ENCODE results near the gene ARHGEF39. TPM values are rescaled to one million over a fixed set of nuclear protein-coding genes. Genes with fewer than 3 reads are reported as not detected.

The ARHGEF39 gene
- polyA plus RNA-seq, 1 donor (not counting 4 experiments of a cell fraction or from before 2014, with no cell fraction given), result 2.4 TPM

DNA sequence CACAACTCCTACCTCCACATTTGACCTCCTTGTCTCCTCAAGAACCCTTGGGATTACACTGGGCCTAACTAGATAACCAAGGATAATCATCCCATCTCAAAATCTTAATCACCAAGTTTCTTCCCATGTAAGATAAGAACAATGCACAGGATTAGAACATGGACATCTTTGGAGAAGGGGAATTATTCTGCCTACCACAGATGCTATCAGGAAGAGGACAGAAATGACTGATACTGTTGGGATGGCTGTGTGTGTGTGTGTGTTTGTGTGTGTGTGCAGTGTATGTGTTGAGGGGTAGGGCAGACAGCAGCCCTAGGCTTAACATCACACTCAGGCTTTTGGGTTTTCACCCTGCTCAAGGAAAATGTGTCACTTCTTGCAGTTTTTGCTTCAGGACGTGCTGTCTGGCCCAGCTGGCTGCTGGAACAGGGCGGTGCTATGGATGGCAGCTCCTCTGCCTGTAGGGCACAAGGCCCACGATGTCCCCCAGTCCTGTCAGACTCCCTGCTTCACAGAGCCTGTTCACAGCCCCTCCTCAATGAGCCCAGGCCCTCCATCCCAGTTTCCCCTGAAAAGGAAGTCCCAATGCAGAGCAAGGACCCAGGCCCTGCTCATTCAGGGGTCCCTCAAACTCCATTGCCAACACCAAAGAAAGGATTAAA lies 16.5 kb upstream of the ARHGEF39 start:
- no peak overlapping the region for H3K9ac ChIP-seq (ENCODE audit: control insufficient read depth, extremely low read depth, insufficient read depth, low read length)
- DNase-seq (ENCODE audit: low read depth, low spot score) (no peak), FAIRE-seq (peak; percentile 26)
- peaks cover 4 to 6% of the 10 kb centered on the region in 2 experiments for H3K36me3 ChIP-seq (ENCODE audit: control insufficient read depth in 2 of 2, extremely low read depth in 1 of 2, insufficient read depth in 2 of 2, low read length in 2 of 2)
- TF ChIP-seq, protein P1, sequence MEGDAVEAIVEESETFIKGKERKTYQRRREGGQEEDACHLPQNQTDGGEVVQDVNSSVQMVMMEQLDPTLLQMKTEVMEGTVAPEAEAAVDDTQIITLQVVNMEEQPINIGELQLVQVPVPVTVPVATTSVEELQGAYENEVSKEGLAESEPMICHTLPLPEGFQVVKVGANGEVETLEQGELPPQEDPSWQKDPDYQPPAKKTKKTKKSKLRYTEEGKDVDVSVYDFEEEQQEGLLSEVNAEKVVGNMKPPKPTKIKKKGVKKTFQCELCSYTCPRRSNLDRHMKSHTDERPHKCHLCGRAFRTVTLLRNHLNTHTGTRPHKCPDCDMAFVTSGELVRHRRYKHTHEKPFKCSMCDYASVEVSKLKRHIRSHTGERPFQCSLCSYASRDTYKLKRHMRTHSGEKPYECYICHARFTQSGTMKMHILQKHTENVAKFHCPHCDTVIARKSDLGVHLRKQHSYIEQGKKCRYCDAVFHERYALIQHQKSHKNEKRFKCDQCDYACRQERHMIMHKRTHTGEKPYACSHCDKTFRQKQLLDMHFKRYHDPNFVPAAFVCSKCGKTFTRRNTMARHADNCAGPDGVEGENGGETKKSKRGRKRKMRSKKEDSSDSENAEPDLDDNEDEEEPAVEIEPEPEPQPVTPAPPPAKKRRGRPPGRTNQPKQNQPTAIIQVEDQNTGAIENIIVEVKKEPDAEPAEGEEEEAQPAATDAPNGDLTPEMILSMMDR (optimal IDR thresholded peaks at IDR 0.05 in 1 of 3, IDR thresholded peaks at IDR 0.05 in 1 of 3, conservative IDR thresholded peaks at IDR 0.05 in 1 of 3; ENCODE audit: extremely low read depth in 1 of 3, insufficient read depth in 2 of 3, low read length in 3 of 3), result no peak
- TF ChIP-seq EZH2 (IDR thresholded peaks at IDR 0.05; ENCODE audit: low read length), result no peak
- H3K27me3 ChIP-seq (ENCODE audit: control insufficient read depth, extremely low read depth, insufficient read depth, low read length), result no peaks in the 10 kb centered on the region
- H3K4me1 ChIP-seq (ENCODE audit: control insufficient read depth, extremely low read depth, insufficient read depth, low read length), result no peaks in the 10 kb centered on the region
- no peaks in the 10 kb centered on the region for H4K20me1 ChIP-seq (ENCODE audit: control insufficient read depth, extremely low read depth, insufficient read depth, low read length)
- no peaks in the 10 kb centered on the region for H3K9me3 ChIP-seq (ENCODE audit: control insufficient read depth, low read depth, low read length)
- H3K4me3 ChIP-seq (ENCODE audit: control insufficient read depth in 2 of 3, extremely low read depth in 1 of 3, insufficient read depth in 2 of 3, low read depth in 1 of 3, low read length in 3 of 3), result no peak overlapping the region
- no peak overlapping the region for H3K27ac ChIP-seq (ENCODE audit: control insufficient read depth, insufficient read depth, low read length)
- H3K79me2 ChIP-seq (ENCODE audit: control insufficient read depth, insufficient read depth, low read length), result no peaks in the 10 kb centered on the region
- dilution Hi-C loops (cut with MboI; ENCODE audit: extremely low pct_ligation_motif_present, low sequenced_read_pairs), result no loop called here
- H3K9me1 ChIP-seq (ENCODE audit: control insufficient read depth, extremely low read depth, insufficient read depth, low read length), result no peaks in the 10 kb centered on the region
- H2AFZ ChIP-seq (ENCODE audit: control insufficient read depth, low read length), result no peak overlapping the region
- no peak overlapping the region for H3K4me2 ChIP-seq (ENCODE audit: control insufficient read depth, extremely low read depth, insufficient read depth, low read depth, low read length)

DNA sequence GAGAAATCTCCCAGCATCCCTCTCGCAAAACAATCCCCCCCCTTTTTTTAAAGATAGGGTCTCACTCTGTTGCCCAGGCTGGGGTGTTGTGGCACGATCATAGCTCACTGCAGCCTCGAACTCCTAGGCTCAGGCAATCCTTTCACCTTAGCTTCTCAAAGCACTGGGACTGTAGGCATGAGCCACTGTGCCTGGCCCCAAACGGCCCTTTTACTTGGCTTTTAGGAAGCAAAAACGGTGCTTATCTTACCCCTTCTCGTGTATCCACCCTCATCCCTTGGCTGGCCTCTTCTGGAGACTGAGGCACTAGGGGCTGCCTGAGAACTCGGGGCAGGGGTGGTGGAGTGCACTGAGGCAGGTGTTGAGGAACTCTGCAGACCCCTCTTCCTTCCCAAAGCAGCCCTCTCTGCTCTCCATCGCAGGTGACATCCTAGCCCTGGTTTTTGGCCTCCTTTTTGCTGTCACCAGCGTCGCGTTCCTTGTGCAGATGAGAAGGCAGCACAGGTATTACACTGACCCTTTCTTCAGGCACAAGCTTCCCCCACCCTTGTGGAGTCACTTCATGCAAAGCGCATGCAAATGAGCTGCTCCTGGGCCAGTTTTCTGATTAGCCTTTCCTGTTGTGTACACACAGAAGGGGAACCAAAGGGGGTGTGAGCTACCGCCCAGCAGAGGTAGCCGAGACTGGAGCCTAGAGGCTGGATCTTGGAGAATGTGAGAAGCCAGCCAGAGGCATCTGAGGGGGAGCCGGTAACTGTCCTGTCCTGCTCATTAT lies 15.5 kb upstream of the ARHGEF39 start:
- no peak overlapping the region for H3K9ac ChIP-seq (ENCODE audit: control insufficient read depth, extremely low read depth, insufficient read depth, low read length)
- DNase-seq (ENCODE audit: low read depth, low spot score) (no peak), FAIRE-seq (no peak)
- H3K4me3 ChIP-seq (ENCODE audit: control insufficient read depth in 2 of 3, extremely low read depth in 1 of 3, insufficient read depth in 2 of 3, low read depth in 1 of 3, low read length in 3 of 3), result no peak overlapping the region
- H3K9me3 ChIP-seq (ENCODE audit: control insufficient read depth, low read depth, low read length), result no peaks in the 10 kb centered on the region
- peaks cover 4 to 6% of the 10 kb centered on the region in 2 experiments for H3K36me3 ChIP-seq (ENCODE audit: control insufficient read depth in 2 of 2, extremely low read depth in 1 of 2, insufficient read depth in 2 of 2, low read length in 2 of 2)
- H3K4me1 ChIP-seq (ENCODE audit: control insufficient read depth, extremely low read depth, insufficient read depth, low read length), result no peaks in the 10 kb centered on the region
- H3K9me1 ChIP-seq (ENCODE audit: control insufficient read depth, extremely low read depth, insufficient read depth, low read length), result no peaks in the 10 kb centered on the region
- H3K4me2 ChIP-seq (ENCODE audit: control insufficient read depth, extremely low read depth, insufficient read depth, low read depth, low read length), result no peak overlapping the region
- no peaks in the 10 kb centered on the region for H3K79me2 ChIP-seq (ENCODE audit: control insufficient read depth, insufficient read depth, low read length)
- TF ChIP-seq, protein P1 (optimal IDR thresholded peaks at IDR 0.05 in 1 of 3, IDR thresholded peaks at IDR 0.05 in 1 of 3, conservative IDR thresholded peaks at IDR 0.05 in 1 of 3; ENCODE audit: extremely low read depth in 1 of 3, insufficient read depth in 2 of 3, low read length in 3 of 3), result no peak
- no peak for TF ChIP-seq EZH2 (IDR thresholded peaks at IDR 0.05; ENCODE audit: low read length)
- dilution Hi-C loops (cut with MboI; ENCODE audit: extremely low pct_ligation_motif_present, low sequenced_read_pairs), result no loop called here
- H3K27ac ChIP-seq (ENCODE audit: control insufficient read depth, insufficient read depth, low read length), result no peak overlapping the region
- H3K27me3 ChIP-seq (ENCODE audit: control insufficient read depth, extremely low read depth, insufficient read depth, low read length), result no peaks in the 10 kb centered on the region
- H2AFZ ChIP-seq (ENCODE audit: control insufficient read depth, low read length), result no peak overlapping the region
- no peaks in the 10 kb centered on the region for H4K20me1 ChIP-seq (ENCODE audit: control insufficient read depth, extremely low read depth, insufficient read depth, low read length)
